Neuronal stem cell (in vitro differentiated cells): ENCODE results near the gene KRT9.
"Not testable (repeated sequence)": the region's sequence is repeated elsewhere in the genome, so short reads cannot be mapped to it uniquely, and the experiment has no call there.

Experiments used
- DNase-seq: peaks from one replicate; pipeline ENCODE4 v3.0.0-alpha.2; 2013; ENCODE audit warnings: low spot score
- H2AFZ ChIP-seq: one replicate; pipeline ENCODE4 v1.6.1; 2013; ENCODE audit warnings: mild to moderate bottlenecking, low read length, inconsistent platforms
- H2AK5ac ChIP-seq: 2 replicates; pipeline ENCODE4 v1.6.1; 2013; ENCODE audit warnings: low read depth, mild to moderate bottlenecking, inconsistent platforms, low read length, moderate library complexity, mixed read lengths
- H2BK120ac ChIP-seq: 2 replicates; pipeline ENCODE4 v1.6.1; 2013; ENCODE audit warnings: low read depth, mild to moderate bottlenecking, inconsistent platforms, low read length, moderate library complexity, mixed read lengths
- H2BK12ac ChIP-seq: one replicate; pipeline ENCODE4 v1.6.1; 2013; ENCODE audit warnings: low read length, inconsistent platforms
- H2BK15ac ChIP-seq: 2 replicates; pipeline ENCODE4 v1.6.1; 2013; ENCODE audit warnings: mild to moderate bottlenecking, low read length, inconsistent platforms, mixed read lengths
- H2BK5ac ChIP-seq: one replicate; pipeline ENCODE4 v1.6.1; 2013; ENCODE audit warnings: inconsistent platforms, mild to moderate bottlenecking, low read length, moderate library complexity
- H3K14ac ChIP-seq: one replicate; pipeline ENCODE4 v1.6.1; 2013; ENCODE audit warnings: low read length, inconsistent platforms
- H3K18ac ChIP-seq: 2 replicates; pipeline ENCODE4 v1.6.1; 2013; ENCODE audit warnings: low read length, inconsistent platforms
- H3K23ac ChIP-seq: 2 replicates; pipeline ENCODE4 v1.6.1; 2013; ENCODE audit warnings: low read depth, mild to moderate bottlenecking, mixed read lengths, low read length, inconsistent platforms; ENCODE audit not compliant: poor library complexity
- H3K27ac ChIP-seq: replicated peaks from 3 replicates; pipeline ENCODE4 v1.5.1; 2013; ENCODE audit warnings: low read length, inconsistent platforms
- H3K27me3 ChIP-seq, 3 experiments: 2 replicates each; pipeline ENCODE4 v1.6.1; 2013; ENCODE audit warnings: low read length in 3 of 3, mild to moderate bottlenecking in 2 of 3, inconsistent platforms in 1 of 3, low read depth in 1 of 3, mixed read lengths in 1 of 3, moderate library complexity in 1 of 3; ENCODE audit not compliant: control insufficient read depth in 3 of 3, insufficient read depth in 3 of 3
- H3K36me3 ChIP-seq, 2 donors: replicated peaks in 1 of 2; 2 replicates each; pipeline ENCODE4 v1.6.1; 2013; ENCODE audit warnings: low read length in 2 of 2; ENCODE audit not compliant: control insufficient read depth in 2 of 2, insufficient read depth in 2 of 2
- H3K4ac ChIP-seq: 2 replicates; pipeline ENCODE4 v1.6.1; 2013; ENCODE audit warnings: inconsistent platforms, mild to moderate bottlenecking, low read length, moderate library complexity
- H3K4me1 ChIP-seq, 2 donors: 1 replicate in 1 of 2; 2 replicates in 1 of 2; pipeline ENCODE4 v1.6.1; 2013; ENCODE audit warnings: low read length in 2 of 2, low read depth in 1 of 2; ENCODE audit not compliant: control insufficient read depth in 2 of 2, insufficient read depth in 1 of 2
- H3K4me2 ChIP-seq: one replicate; pipeline ENCODE4 v1.6.1; 2013; ENCODE audit warnings: mild to moderate bottlenecking, low read length, inconsistent platforms; ENCODE audit not compliant: insufficient read depth, poor library complexity, severe bottlenecking
- H3K4me3 ChIP-seq, 2 donors: 2 replicates each; pipeline ENCODE4 v1.5.1; 2013; ENCODE audit warnings: low read length in 2 of 2, mild to moderate bottlenecking in 2 of 2, inconsistent platforms in 1 of 2, moderate library complexity in 1 of 2
- H3K79me1 ChIP-seq: one replicate; pipeline ENCODE4 v1.6.1; 2013; ENCODE audit warnings: low read depth, mild to moderate bottlenecking, inconsistent platforms, low read length, moderate library complexity
- H3K9ac ChIP-seq: one replicate; pipeline ENCODE4 v1.6.1; 2013; ENCODE audit warnings: mild to moderate bottlenecking, low read depth, low read length, inconsistent platforms; ENCODE audit not compliant: poor library complexity
- H3K9me3 ChIP-seq, 2 donors: replicated peaks in 1 of 2; 2 replicates each; pipeline versions ENCODE3 to v1.6.1; 2013; ENCODE audit warnings: low read length in 2 of 2, mild to moderate bottlenecking in 2 of 2, inconsistent platforms in 1 of 2, low read depth in 1 of 2, mixed read lengths in 1 of 2, moderate library complexity in 1 of 2; ENCODE audit not compliant: control insufficient read depth in 2 of 2, insufficient read depth in 1 of 2
- H4K8ac ChIP-seq: one replicate; pipeline ENCODE4 v1.6.1; 2013; ENCODE audit warnings: low read depth, mild to moderate bottlenecking, inconsistent platforms, low read length, moderate library complexity
- H4K91ac ChIP-seq: one replicate; pipeline ENCODE4 v1.6.1; 2013; ENCODE audit warnings: low read length, low read depth, mild to moderate bottlenecking, inconsistent platforms; ENCODE audit not compliant: poor library complexity
- WGBS, 2 donors: extraction: QIAGEN DNeasy Blood & Tissue Kit; methylation state at CpG; one replicate each; pipeline ENCODE4 v1.1.7; 2013; ENCODE audit warnings: missing lambda C conversion rate in 2 of 2, mixed read lengths in 1 of 2; ENCODE audit not compliant: insufficient read length in 2 of 2, insufficient replicate concordance in 1 of 2; ENCODE audit errors: extremely low coverage in 2 of 2; 5-methylcytosine and 5-hydroxymethylcytosine counted together

KRT9 gene

DNA sequence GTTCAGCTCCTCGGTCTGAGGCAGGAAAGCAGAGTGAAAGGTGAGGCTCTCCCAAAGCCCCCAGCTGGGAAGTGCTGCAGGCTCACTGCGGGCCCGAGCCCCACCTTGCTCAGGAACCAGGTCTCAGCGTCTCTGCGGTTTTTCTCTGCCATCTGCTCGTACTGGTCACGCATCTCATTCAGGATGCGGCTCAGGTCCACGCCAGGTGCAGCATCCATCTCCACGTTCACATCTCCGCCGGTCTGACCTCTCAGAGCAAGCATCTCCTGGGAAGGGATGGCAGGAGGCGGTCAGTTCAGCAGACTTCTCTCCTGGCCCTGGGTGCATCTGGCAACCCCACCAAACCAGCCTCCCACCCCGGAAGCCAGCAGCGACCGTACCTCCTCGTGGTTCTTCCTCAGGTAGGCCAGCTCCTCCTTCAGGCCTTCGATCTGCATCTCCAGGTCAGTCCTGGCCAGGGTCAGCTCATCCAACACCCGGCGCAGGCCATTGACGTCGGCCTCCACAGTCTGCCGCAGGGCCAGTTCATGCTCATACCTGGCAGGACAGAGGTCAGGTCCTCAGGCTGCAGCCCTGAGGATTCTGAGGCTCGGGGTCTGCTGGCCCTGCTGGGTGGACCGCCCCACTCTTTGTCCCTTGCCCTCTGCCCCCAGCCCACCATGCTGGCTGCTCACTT lies 39.2 kb upstream of the KRT9 start:
- Histone ChIP-seq H3K9me3 (peaks cover 0 to 1% of the 10 kb centered on the region in 2 donors), H3K4me1 (peaks cover 0 to 1% of the 10 kb centered on the region in 2 donors), H2BK12ac (no peak overlapping the region), H3K79me1 (no peaks in the 10 kb centered on the region), H2AFZ (no peak overlapping the region), H2AK5ac (no peak overlapping the region), H3K36me3 (no peaks in the 10 kb centered on the region), H3K18ac (peak overlapping the region; percentile 72), H3K27ac (no peak overlapping the region), H3K23ac (no peak overlapping the region), H3K4me3 (no peak overlapping the region), H3K4me2 (no peak overlapping the region), H4K8ac (no peak overlapping the region), H3K4ac (no peak overlapping the region), H3K27me3 (no peaks in the 10 kb centered on the region), H2BK120ac (peak overlapping the region; percentile 57), H3K14ac (peak overlapping the region; percentile 5), H2BK5ac (no peak overlapping the region), H2BK15ac (peak overlapping the region; percentile 77), H4K91ac (no peak overlapping the region), H3K9ac (peak overlapping the region; percentile 13)
- DNase-seq: no peak
- no CpG with 5 or more reads among the region's 25 CpGs for WGBS, 2 donors

DNA sequence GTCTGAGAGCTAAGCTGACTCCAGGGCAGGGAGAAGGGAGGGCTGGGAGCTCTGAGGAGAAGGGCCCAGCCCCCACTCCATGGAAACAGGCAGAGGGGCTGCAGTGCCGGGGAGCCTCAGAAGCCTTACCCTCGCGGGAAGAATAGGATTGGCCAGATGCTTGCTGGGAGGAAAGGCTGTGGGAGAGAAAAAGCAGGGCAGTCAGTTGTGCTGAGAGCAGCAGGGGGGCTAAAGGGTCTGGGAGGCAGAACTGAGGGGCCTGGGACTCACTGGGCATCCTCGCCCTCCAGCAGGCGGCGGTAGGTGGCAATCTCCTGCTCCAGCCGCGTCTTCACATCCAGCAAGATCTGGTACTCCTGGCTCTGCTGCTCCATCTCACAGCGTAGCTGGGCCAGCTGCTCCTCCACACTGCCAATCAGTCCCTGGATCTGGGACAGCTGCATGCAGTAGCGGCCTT lies 38.2 kb upstream of the KRT9 start:
- H4K8ac ChIP-seq, H3K4me1 ChIP-seq, H2BK5ac ChIP-seq, H2AK5ac ChIP-seq, H2BK12ac ChIP-seq, H3K18ac ChIP-seq, H3K9me3 ChIP-seq, H4K91ac ChIP-seq, H3K36me3 ChIP-seq, H3K4ac ChIP-seq, H3K79me1 ChIP-seq, H3K14ac ChIP-seq, H3K4me2 ChIP-seq, H2AFZ ChIP-seq, H3K27ac ChIP-seq, DNase-seq, H3K27me3 ChIP-seq, H3K4me3 ChIP-seq, H3K23ac ChIP-seq: not testable (repeated sequence)
- peak overlapping the region; percentile 71 for H2BK15ac ChIP-seq
- peak overlapping the region; percentile 60 for H3K9ac ChIP-seq
- WGBS, 2 donors: no CpG with 5 or more reads among the region's 10 CpGs
- H2BK120ac ChIP-seq: peak overlapping the region; percentile 57

DNA sequence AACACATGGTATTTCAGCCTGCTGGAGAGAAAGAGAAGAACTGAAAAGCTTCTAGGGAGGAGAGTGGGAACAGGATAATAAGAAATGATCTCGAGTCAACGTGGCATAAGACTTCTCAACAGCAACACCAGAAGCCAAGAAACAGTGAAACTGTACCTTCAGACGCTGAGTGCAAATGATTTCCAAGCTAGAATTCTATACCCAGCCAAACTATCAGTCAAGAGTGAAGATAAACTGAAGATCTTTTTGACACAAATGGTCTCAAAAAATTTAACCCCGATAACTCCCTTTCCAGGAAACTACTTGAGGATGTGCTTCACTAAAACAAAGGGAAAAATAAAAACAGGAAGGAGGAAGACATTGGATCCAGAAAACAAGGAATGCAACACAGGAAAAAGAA lies 35.1 kb upstream of the KRT9 start:
- not testable (repeated sequence) for H4K8ac ChIP-seq, H2AFZ ChIP-seq, H2BK5ac ChIP-seq, H3K9me3 ChIP-seq, H3K23ac ChIP-seq, H3K79me1 ChIP-seq, DNase-seq, H2BK120ac ChIP-seq, H4K91ac ChIP-seq, H3K36me3 ChIP-seq, H3K4me3 ChIP-seq, H3K4ac ChIP-seq, H2BK15ac ChIP-seq, H3K4me2 ChIP-seq, H3K18ac ChIP-seq, H3K27me3 ChIP-seq, H3K9ac ChIP-seq, H3K14ac ChIP-seq, H3K4me1 ChIP-seq, H2AK5ac ChIP-seq, H3K27ac ChIP-seq, H2BK12ac ChIP-seq
- WGBS, 2 donors: no CpG with 5 or more reads among the region's 4 CpGs

DNA sequence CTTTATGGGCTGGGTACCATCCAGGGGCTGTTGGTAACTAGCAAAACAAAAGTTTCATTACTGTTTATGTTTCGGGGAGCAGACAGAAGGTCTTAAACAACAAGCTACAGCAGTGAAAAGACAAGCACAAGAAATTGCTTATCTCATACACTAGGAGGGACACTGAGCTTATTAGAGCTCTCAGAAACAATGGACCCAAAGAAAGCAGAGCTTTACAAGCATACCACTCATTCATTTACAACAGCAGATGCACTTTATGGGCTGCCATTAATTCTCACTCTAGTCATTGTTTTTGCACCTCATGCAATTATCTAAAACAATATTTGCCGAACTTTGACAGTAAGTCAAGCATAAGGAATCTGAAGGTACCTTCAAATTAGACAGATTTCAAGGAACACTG lies 30.7 kb upstream of the KRT9 start:
- H2AK5ac ChIP-seq: no peak overlapping the region
- no peak overlapping the region for H3K18ac ChIP-seq
- H3K9me3 ChIP-seq: peaks cover 0 to 1% of the 10 kb centered on the region in 2 donors
- no peak overlapping the region for H4K8ac ChIP-seq
- H3K4ac ChIP-seq: no peak overlapping the region
- H3K36me3 ChIP-seq: no peaks in the 10 kb centered on the region
- no peak overlapping the region for H2BK120ac ChIP-seq
- no peak overlapping the region for H3K4me2 ChIP-seq
- WGBS, 2 donors: no CpG with 5 or more reads among the region's 2 CpGs
- H2BK5ac ChIP-seq: no peak overlapping the region
- no peak overlapping the region for H3K14ac ChIP-seq
- H4K91ac ChIP-seq: no peak overlapping the region
- no peak overlapping the region for H2BK15ac ChIP-seq
- H3K9ac ChIP-seq: no peak overlapping the region
- no peak overlapping the region for H2BK12ac ChIP-seq
- no peaks in the 10 kb centered on the region for H3K79me1 ChIP-seq
- peaks cover 0 to 9% (median 0%) of the 10 kb centered on the region in 3 experiments for H3K27me3 ChIP-seq
- no peak overlapping the region for H3K27ac ChIP-seq
- H2AFZ ChIP-seq: no peak overlapping the region
- H3K4me1 ChIP-seq: peaks cover 0 to 5% of the 10 kb centered on the region in 2 donors
- DNase-seq: no peak
- no peak overlapping the region for H3K23ac ChIP-seq
- H3K4me3 ChIP-seq: no peak overlapping the region
